A549 (cell line): Measurements from ENCODE around the gene ADARB2.

ENCODE experiments used
- CEBPB ChIP-seq, 2 experiments: fragments of >200 bp in 1 of 2; sonication (Bioruptor Twin) in 1 of 2; formaldehyde crosslinking in 1 of 2; IDR thresholded peaks; 2 replicates each; pipeline ENCODE4 v1.6.1; 2012 to 2016
- E2F6 ChIP-seq: IDR thresholded peaks from 2 replicates; pipeline ENCODE4 v1.6.1; 2012; ENCODE audit warnings: low read depth, borderline replicate concordance
- EHF ChIP-seq: fragments of 250-450 bp; sonication (Bioruptor Pico); IDR thresholded peaks from 2 replicates; pipeline ENCODE4 v1.5.0; 2020; ENCODE audit warnings: mild to moderate bottlenecking
- FOXS1 ChIP-seq: fragments of 250-450 bp; sonication (Bioruptor Pico); IDR thresholded peaks from 2 replicates; pipeline ENCODE4 v1.5.0; 2020; ENCODE audit warnings: mild to moderate bottlenecking, moderate library complexity
- HDAC2 ChIP-seq: fragments of 200-600 bp; sonication (generic); IDR thresholded peaks from 2 replicates; pipeline ENCODE4 v1.6.1; 2016
- MAZ ChIP-seq: fragments of 150-350 bp; IDR thresholded peaks from 2 replicates; pipeline ENCODE4 v1.6.1; 2014; ENCODE audit warnings: antibody characterized with exemption, low read depth, low read length, borderline replicate concordance
- POLR2A ChIP-seq: IDR thresholded peaks from 2 replicates; pipeline ENCODE4 v1.6.1; 2012; ENCODE audit warnings: mild to moderate bottlenecking, low read length
- TP53 ChIP-seq: fragments of 250-450 bp; sonication (Bioruptor Pico); IDR thresholded peaks from 2 replicates; pipeline ENCODE4 v1.5.0; 2021; ENCODE audit warnings: mild to moderate bottlenecking, moderate library complexity
- ZFP36 ChIP-seq: fragments of 450-650 bp; IDR thresholded peaks from 2 replicates; pipeline ENCODE4 v1.6.1; 2014; ENCODE audit warnings: borderline replicate concordance; ENCODE audit not compliant: partially characterized antibody
- TF ChIP-seq, protein P1 (sequence below): fragments of >200 bp; sonication (Bioruptor Twin); formaldehyde crosslinking; IDR thresholded peaks from 3 replicates; pipeline ENCODE4 v1.5.1; 2016

DNA sequence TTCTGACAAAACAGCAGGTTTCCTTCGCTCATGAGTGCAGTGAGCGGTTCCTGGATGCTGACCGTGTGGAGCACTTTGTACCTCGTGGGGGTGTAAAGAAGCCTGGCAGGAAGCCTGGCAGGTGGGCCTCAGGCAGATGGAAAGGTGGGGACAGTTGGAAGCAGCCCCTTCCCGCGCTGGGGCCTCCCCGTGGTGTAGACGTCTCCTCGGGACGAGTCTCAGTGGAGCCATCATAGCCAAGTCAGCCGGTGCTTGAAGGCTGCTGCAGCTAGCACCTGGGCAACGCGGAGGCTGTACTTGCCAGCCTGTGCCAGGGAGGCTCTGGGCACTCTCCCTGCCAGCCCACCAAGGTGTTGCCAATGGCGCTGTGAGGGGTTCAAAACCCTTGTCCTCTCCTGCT, 526.7 kb downstream of the ADARB2 start:
- TF ChIP-seq E2F6 (no peak), TP53 (no peak), CEBPB (IDR thresholded peaks at IDR 0.05) (no peak), EHF (CRISPR knock-in tag) (no peak), FOXS1 (CRISPR knock-in tag) (no peak), POLR2A (no peak), ZFP36 (no peak), HDAC2 (no peak), MAZ (no peak)
- TF ChIP-seq, protein P1, sequence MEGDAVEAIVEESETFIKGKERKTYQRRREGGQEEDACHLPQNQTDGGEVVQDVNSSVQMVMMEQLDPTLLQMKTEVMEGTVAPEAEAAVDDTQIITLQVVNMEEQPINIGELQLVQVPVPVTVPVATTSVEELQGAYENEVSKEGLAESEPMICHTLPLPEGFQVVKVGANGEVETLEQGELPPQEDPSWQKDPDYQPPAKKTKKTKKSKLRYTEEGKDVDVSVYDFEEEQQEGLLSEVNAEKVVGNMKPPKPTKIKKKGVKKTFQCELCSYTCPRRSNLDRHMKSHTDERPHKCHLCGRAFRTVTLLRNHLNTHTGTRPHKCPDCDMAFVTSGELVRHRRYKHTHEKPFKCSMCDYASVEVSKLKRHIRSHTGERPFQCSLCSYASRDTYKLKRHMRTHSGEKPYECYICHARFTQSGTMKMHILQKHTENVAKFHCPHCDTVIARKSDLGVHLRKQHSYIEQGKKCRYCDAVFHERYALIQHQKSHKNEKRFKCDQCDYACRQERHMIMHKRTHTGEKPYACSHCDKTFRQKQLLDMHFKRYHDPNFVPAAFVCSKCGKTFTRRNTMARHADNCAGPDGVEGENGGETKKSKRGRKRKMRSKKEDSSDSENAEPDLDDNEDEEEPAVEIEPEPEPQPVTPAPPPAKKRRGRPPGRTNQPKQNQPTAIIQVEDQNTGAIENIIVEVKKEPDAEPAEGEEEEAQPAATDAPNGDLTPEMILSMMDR: no peak
